ENCODE measurements around the gene CD79A. TPM values are rescaled to one million over a fixed set of nuclear protein-coding genes. Genes with fewer than 3 reads are reported as not detected.

CD79A gene
- total RNA-seq, 1 experiment from 2014 or later = 0.69 TPM

DNA sequence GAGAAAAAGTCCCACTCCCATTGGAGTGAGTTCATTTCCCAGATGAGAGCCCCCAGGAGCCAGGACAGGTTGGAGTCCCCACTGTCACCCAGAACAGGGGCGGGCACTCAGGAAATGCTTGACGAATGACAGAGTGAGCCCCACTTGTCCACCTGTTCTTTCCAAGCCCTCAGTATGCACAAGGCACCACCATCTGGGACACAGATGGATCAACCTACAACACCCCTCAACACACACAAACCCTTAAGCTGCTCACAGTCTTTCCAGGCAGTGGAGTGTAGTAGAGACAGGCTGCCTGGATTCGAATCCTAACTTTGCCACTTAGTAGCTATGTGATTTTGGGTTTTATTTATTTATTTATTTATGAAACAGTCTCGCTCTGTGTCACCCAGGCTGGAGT, 13.9 kb downstream of the CD79A start (continued):
- TF ChIP-seq, protein P1, sequence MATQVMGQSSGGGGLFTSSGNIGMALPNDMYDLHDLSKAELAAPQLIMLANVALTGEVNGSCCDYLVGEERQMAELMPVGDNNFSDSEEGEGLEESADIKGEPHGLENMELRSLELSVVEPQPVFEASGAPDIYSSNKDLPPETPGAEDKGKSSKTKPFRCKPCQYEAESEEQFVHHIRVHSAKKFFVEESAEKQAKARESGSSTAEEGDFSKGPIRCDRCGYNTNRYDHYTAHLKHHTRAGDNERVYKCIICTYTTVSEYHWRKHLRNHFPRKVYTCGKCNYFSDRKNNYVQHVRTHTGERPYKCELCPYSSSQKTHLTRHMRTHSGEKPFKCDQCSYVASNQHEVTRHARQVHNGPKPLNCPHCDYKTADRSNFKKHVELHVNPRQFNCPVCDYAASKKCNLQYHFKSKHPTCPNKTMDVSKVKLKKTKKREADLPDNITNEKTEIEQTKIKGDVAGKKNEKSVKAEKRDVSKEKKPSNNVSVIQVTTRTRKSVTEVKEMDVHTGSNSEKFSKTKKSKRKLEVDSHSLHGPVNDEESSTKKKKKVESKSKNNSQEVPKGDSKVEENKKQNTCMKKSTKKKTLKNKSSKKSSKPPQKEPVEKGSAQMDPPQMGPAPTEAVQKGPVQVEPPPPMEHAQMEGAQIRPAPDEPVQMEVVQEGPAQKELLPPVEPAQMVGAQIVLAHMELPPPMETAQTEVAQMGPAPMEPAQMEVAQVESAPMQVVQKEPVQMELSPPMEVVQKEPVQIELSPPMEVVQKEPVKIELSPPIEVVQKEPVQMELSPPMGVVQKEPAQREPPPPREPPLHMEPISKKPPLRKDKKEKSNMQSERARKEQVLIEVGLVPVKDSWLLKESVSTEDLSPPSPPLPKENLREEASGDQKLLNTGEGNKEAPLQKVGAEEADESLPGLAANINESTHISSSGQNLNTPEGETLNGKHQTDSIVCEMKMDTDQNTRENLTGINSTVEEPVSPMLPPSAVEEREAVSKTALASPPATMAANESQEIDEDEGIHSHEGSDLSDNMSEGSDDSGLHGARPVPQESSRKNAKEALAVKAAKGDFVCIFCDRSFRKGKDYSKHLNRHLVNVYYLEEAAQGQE (IDR thresholded peaks at IDR 0.05; ENCODE audit: low read depth) = no peak

DNA sequence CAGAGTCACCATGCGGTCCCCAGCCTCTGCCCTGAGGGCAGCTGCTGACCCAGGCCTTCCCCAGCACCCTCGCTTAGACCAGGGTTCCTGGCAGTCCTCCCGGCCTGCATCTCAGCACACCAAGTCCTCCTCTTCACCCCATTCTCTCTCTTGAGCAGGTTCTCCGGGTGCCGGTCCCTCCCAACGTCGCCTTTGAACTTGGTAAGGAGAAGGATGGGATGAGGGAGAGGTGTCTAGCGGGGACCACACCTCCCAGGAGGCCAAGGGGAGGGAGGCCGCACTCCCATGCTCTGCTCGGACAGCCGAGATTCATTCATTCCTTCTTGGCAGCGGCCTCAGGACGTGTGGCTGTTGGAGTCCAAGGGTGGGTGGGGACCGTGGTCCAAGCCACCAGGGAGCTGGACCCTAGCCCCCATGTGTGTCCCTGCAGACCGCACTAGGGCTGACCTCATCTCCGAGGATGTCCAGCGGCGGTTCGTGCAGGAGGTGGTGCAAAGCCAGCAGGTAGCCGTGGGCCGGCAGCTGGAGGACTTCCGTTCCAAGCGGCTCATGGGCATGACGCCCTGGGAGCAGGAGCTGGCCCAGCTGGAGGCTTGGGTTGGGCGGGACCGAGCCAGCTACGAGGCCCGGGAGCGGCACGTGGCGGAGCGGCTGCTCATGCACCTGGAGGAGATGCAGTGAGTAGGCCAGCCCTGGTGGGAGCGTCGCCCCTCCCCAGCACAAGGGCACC, 15.3 kb downstream of the CD79A start:
- Histone ChIP-seq H3K27ac (ENCODE audit: low read depth, low read length) (no peak overlapping the region; the same call in 1 of the 2 replicates), H4K20me1 (ENCODE audit: insufficient read depth) (no peaks in the 10 kb centered on the region), H2AFZ (ENCODE audit: low read depth, low read length, poor library complexity, severe bottlenecking) (no peak overlapping the region), H3K4me2 (ENCODE audit: low read length) (no peak overlapping the region), H3K9ac (ENCODE audit: low read length) (no peak overlapping the region), H3K36me3 (ENCODE audit: control insufficient read depth in 1 of 2, insufficient read depth in 2 of 2, low read length in 2 of 2) (peaks cover 13 to 31% of the 10 kb centered on the region in 2 experiments), H3K4me1 (ENCODE audit: control insufficient read depth in 1 of 2, insufficient read depth in 2 of 2, low read length in 2 of 2) (peaks cover 7 to 17% of the 10 kb centered on the region in 2 experiments), H3K79me2 (ENCODE audit: insufficient read depth, low read length) (peaks cover 23% of the 10 kb centered on the region; the same call in 1 of the 2 replicates), H3K9me2 (ENCODE audit: insufficient read depth) (no peaks in the 10 kb centered on the region), H3K4me3 (replicated peaks in 1 of 2; ENCODE audit: low read depth in 1 of 2, low read length in 2 of 2) (no peak overlapping the region), H3K9me3 (ENCODE audit: control insufficient read depth in 1 of 2, insufficient read depth in 1 of 2, low read depth in 1 of 2, low read length in 2 of 2) (no peaks in the 10 kb centered on the region), H3K27me3 (ENCODE audit: insufficient read depth, low read length) (no peaks in the 10 kb centered on the region)
- no peak for ATAC-seq
- POLR2A ChIA-PET = no interaction called here
- no TSS peak for BruUV-seq (replicated peaks)
- intact Hi-C loops (cut with micrococcal nuclease) = no loop called here
- CTCF ChIA-PET = no interaction called here
- RAD21 ChIA-PET (ENCODE audit: low non-redundant PET in 1 of 2, low total read pairs in 2 of 2, uncharacterized antibody in 2 of 2, unreplicated experiment in 2 of 2) = no interaction called here
- DNase-seq (ENCODE audit: low read depth, low spot score) = no peak
- TF ChIP-seq SIN3A (IDR thresholded peaks at IDR 0.05; ENCODE audit: low read depth) = no peak
- TF ChIP-seq JUND (IDR thresholded peaks at IDR 0.05) = no peak
- TF ChIP-seq ZFX (IDR thresholded peaks at IDR 0.05) = no peak
- TF ChIP-seq POLR2AphosphoS5 (IDR thresholded peaks at IDR 0.05; ENCODE audit: low read depth, low read length) = no peak
- no peak for TF ChIP-seq RAD21 (IDR thresholded peaks at IDR 0.05; ENCODE audit: low read depth)
- no peak for TF ChIP-seq EGR1 (IDR thresholded peaks at IDR 0.05; ENCODE audit: low read depth)
- TF ChIP-seq, protein P2, sequence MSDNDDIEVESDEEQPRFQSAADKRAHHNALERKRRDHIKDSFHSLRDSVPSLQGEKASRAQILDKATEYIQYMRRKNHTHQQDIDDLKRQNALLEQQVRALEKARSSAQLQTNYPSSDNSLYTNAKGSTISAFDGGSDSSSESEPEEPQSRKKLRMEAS (IDR thresholded peaks at IDR 0.05) = no peak
- no peak for TF ChIP-seq EZH2 (IDR thresholded peaks at IDR 0.05)
- TF ChIP-seq CEBPB (IDR thresholded peaks at IDR 0.05; ENCODE audit: low read depth) = no peak
- TF ChIP-seq SP1 (IDR thresholded peaks at IDR 0.05; ENCODE audit: low read depth) = no peak
- no peak for TF ChIP-seq ZNF274 (IDR thresholded peaks at IDR 0.05; ENCODE audit: low read depth, low read length)
- TF ChIP-seq SRF (IDR thresholded peaks at IDR 0.05; ENCODE audit: low read depth) = no peak
- no peak for TF ChIP-seq CBX3 (IDR thresholded peaks at IDR 0.05; ENCODE audit: low read depth)

Measured in HCT116 (cell line).